Body of pancreas (tissue), 4 donors: ENCODE data around the gene GGT6. TPM values are rescaled to one million over a fixed set of nuclear protein-coding genes. Genes with fewer than 3 reads are reported as not detected.

Experiments
- ATAC-seq: fragments of 150-250 bp; one replicate; pipeline ENCODE4 v1.9.1; 2016
- DNase-seq, 4 donors: peaks; one replicate each; pipeline ENCODE4 v3.0.0-alpha.2; 2019
- H3K27ac ChIP-seq, 4 donors: fragments of 200-600 bp; sonication (generic); 1 replicate in 3 of 4; 2 replicates in 1 of 4; pipeline versions ENCODE4 v1.5.1 to v1.6.1; 2016 to 2019; ENCODE audit warnings: mild to moderate bottlenecking in 1 of 4, mixed read lengths in 1 of 4, moderate library complexity in 1 of 4
- H3K27me3 ChIP-seq, 2 donors: fragments of 200-600 bp; sonication (generic); one replicate each; pipeline ENCODE4 v1.6.0; 2016; ENCODE audit warnings: mild to moderate bottlenecking in 1 of 2
- H3K36me3 ChIP-seq, 2 donors: fragments of 200-600 bp; sonication (generic); replicated peaks in 1 of 2; 2 replicates each; pipeline ENCODE4 v1.5.1; 2016; ENCODE audit warnings: low read depth in 2 of 2; ENCODE audit not compliant: insufficient read depth in 1 of 2
- H3K4me1 ChIP-seq: fragments of 200-600 bp; sonication (generic); one replicate; pipeline ENCODE4 v1.6.0; 2016
- H3K4me3 ChIP-seq, 2 donors: fragments of 200-600 bp; sonication (generic); 1 replicate in 1 of 2; 2 replicates in 1 of 2; pipeline ENCODE4 v1.5.1; 2016 to 2019
- H3K9me3 ChIP-seq, 3 donors: fragments of 200-600 bp; sonication (generic); 1 replicate in 2 of 3; 2 replicates in 1 of 3; pipeline ENCODE4 v1.5.1; 2016
- POLR2A ChIP-seq, 3 donors: fragments of 450-650 bp; IDR thresholded peaks; one replicate each; pipeline ENCODE4 v1.6.1; 2016; ENCODE audit warnings: antibody characterized with exemption in 3 of 3, mild to moderate bottlenecking in 2 of 3
- WGBS, 2 donors: methylation state at CpG; one replicate each; pipeline ENCODE4 v1.1.5; 2017; 5-methylcytosine and 5-hydroxymethylcytosine counted together
- intact Hi-C: fragments of 100-400 bp; cut with DNase I; formaldehyde crosslinking; loops from one replicate; pipeline ENCODE4 v1.15.1; 2023
- total RNA-seq, 2 donors: library from RNA; depleted of rRNA; stranded (reverse); fragments of >200 nt; gene quantifications; one replicate each; pipeline ENCODE4 v1.1.0, GENCODE V29; 2016
- TF ChIP-seq, protein P1 (sequence below), 7 experiments: fragments of 450-650 bp in 4 of 7; fragments of 200-600 bp in 3 of 7; sonication (generic) in 3 of 7; IDR thresholded peaks; one replicate each; pipeline ENCODE4 v1.5.1; 2016 to 2019; ENCODE audit warnings: antibody characterized with exemption in 7 of 7

GGT6 gene
- total RNA-seq, 2 donors from 2014 or later = 29.3 to 85.7 TPM

DNA sequence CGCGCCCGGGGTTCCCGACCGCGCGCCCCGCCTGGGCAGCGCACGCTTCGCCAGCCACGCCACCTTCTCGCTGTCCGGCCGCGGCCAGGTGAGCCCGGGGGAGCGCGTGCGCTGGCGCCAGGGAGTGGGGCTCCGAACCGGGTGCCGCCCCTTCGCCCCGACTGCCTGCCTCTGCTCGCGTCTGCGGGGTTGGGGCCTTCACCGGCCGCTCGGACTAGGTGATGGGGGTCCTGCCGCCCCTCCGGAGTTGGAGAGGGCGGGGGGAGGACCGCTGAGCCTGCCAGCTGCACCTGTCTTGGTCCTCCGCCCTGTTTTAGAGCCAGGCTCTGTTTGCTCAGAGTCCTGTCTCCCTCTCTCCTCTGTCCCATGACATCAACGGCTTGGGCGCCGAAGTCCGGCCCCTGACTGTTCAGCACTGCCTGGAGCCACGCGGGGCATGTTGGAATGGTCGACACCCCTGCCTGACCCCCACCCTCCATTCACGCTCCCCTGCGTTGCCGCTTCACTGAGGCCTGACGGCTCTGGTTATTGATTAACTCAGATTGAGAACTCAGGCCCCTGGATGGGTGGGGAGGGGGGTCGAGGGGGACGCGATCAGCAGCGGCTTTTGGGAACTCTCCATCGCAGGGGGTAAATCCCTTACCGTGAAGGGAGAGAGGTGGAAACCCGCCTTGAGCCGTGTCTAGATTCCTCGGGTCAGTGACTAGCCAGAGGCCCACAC, 24.7 kb upstream of the GGT6 start:
- Histone ChIP-seq H3K4me3 (no peak overlapping the region), H3K9me3 (no peaks in the 10 kb centered on the region), H3K4me1 (peaks cover 16% of the 10 kb centered on the region), H3K36me3 (no peaks in the 10 kb centered on the region), H3K27ac (no peak overlapping the region), H3K27me3 (peaks cover 0 to 24% of the 10 kb centered on the region in 2 donors)
- no peak for TF ChIP-seq POLR2A (IDR thresholded peaks at IDR 0.05)
- TF ChIP-seq, protein P1, sequence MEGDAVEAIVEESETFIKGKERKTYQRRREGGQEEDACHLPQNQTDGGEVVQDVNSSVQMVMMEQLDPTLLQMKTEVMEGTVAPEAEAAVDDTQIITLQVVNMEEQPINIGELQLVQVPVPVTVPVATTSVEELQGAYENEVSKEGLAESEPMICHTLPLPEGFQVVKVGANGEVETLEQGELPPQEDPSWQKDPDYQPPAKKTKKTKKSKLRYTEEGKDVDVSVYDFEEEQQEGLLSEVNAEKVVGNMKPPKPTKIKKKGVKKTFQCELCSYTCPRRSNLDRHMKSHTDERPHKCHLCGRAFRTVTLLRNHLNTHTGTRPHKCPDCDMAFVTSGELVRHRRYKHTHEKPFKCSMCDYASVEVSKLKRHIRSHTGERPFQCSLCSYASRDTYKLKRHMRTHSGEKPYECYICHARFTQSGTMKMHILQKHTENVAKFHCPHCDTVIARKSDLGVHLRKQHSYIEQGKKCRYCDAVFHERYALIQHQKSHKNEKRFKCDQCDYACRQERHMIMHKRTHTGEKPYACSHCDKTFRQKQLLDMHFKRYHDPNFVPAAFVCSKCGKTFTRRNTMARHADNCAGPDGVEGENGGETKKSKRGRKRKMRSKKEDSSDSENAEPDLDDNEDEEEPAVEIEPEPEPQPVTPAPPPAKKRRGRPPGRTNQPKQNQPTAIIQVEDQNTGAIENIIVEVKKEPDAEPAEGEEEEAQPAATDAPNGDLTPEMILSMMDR (IDR thresholded peaks at IDR 0.05) = no peak
- WGBS, 2 donors = 9 to 18% methylated on average over 18 to 42 of the region's 57 CpGs
- DNase-seq (no peak), ATAC-seq (no peak)
- intact Hi-C loops = no loop called here

DNA sequence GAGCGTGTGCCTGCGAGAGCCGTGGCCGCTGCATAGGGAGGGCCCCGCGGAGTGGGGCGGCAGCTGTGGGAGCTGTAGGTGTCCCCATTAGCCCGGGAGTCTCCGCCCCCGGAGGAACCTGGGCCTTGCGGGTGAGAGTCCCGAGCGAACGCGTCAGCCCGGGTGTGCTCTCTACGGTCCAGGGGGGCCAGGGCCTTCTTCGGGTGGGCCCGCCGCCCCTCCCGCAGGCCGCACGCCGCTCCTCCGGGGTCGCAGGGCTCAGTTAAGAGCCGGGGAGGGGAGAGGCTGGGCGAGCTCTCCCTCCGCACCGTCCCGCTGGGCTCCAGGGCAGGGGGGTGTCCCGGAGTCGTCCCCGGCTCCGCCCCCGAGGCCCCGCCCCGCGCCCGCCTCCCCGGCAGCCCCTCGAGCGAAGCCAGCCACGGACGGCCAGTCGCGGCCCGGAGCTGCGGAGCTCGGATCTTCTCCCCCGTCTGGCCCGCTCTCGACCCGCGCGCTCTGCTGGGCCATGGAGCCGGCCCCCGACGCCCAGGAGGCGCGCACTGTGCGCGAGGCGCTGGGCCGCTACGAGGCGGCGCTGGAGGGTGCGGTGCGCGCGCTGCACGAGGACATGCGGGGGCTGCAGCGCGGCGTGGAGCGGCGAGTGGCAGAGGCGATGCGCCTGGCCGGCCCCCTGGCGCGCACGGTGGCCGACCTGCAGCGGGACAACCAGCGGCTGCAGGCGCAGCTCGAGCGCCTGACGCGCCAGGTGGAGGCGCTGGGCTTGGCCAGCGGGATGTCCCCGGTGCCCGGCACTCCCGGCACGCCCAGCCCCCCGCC, 23.9 kb upstream of the GGT6 start, which contains the start of gene SMTNL2:
TSS of gene SMTNL2 (plus strand) at position 429 of the 816 bp plus-strand sequence. CDS start at position 506, 77 bp downstream.
- TF ChIP-seq, protein P1 (IDR thresholded peaks at IDR 0.05) = no peak
- no peak for TF ChIP-seq POLR2A (IDR thresholded peaks at IDR 0.05)
- Histone ChIP-seq H3K27ac (no peak within 1 kb of the TSS), H3K9me3 (no peaks in the 10 kb centered on the region), H3K4me1 (peaks cover 16% of the 10 kb centered on the region), H3K36me3 (no peaks in the 10 kb centered on the region), H3K4me3 (no peak within 1 kb of the TSS), H3K27me3 (peaks cover 0 to 24% of the 10 kb centered on the region in 2 donors)
- intact Hi-C loops = no loop called here
- DNase-seq (no peak), ATAC-seq (peak; percentile 47)
- 0 to 1% methylated on average over 9 to 79 of the region's 100 CpGs for WGBS, 2 donors

DNA sequence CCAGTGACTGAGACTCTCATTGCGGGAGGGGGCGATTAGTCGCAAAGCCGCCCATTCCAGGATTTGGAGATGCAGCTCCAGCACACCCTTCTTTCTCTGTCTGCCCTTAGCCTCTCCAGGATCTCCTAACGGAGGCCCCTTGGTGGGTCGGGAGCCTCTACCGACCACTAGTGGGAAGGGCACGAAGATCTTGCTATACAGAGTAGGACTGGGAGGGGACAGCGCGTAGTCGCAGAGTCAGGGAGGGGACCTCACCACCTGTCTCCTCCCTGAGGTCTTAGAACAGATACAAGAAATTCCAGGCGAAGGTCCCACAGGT, 23.4 kb upstream of the GGT6 start:
- TF ChIP-seq, protein P1 (IDR thresholded peaks at IDR 0.05) = peak in 1 of 7 experiments; percentile 16
- no peak for TF ChIP-seq POLR2A (IDR thresholded peaks at IDR 0.05)
- Histone ChIP-seq H3K27me3 (peaks cover 0 to 24% of the 10 kb centered on the region in 2 donors), H3K4me1 (peaks cover 16% of the 10 kb centered on the region), H3K4me3 (no peak overlapping the region), H3K9me3 (no peaks in the 10 kb centered on the region), H3K27ac (no peak overlapping the region), H3K36me3 (no peaks in the 10 kb centered on the region)
- no peak for DNase-seq
- intact Hi-C loops = no loop called here
- ATAC-seq = peak; percentile 10
- 0 to 9% methylated on average over 3 to 12 of the region's 12 CpGs for whole genome bisulfite sequencing, 2 donors

DNA sequence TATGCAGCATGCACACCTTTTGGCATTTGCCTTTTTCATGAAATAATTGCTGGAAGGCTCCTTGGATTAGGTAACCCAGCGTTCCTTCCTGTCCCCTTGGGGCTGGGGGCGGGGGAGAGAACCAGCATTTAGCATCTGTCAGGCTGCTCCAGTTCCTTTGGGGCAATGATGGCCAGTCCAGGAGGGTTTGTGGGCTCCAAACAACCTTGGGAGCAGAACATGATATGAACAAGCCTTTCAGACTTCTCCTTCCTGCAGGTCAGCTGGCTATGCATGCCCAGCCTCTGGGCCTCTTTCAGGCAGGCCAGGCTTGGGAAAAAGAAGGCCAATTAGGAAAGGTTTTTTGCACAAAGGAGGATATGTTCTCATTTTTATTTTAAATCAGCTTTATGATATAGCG, 22.8 kb upstream of the GGT6 start:
- Histone ChIP-seq H3K27ac (no peak overlapping the region), H3K36me3 (no peaks in the 10 kb centered on the region), H3K27me3 (peaks cover 0 to 24% of the 10 kb centered on the region in 2 donors), H3K4me3 (no peak overlapping the region), H3K9me3 (no peaks in the 10 kb centered on the region), H3K4me1 (peaks cover 16% of the 10 kb centered on the region)
- 65 to 86% methylated on average over 3 of the region's 3 CpGs for WGBS, 2 donors
- DNase-seq (no peak), ATAC-seq (no peak)
- intact Hi-C loops = no loop called here
- TF ChIP-seq, protein P1 (IDR thresholded peaks at IDR 0.05) = no peak
